Keratinocyte (primary cell): Measurements from ENCODE around the gene ULK4.

Experiments
- CTCF ChIP-seq, 3 experiments: IDR thresholded peaks in 1 of 3; conservative IDR thresholded peaks in 1 of 3; optimal IDR thresholded peaks in 1 of 3; 2 replicates in 2 of 3; 3 replicates in 1 of 3; pipeline versions ENCODE3 to v1.5.1; 2011; ENCODE audit warnings: low read length in 3 of 3, mild to moderate bottlenecking in 3 of 3, moderate library complexity in 2 of 3, control low read depth in 1 of 3, inconsistent platforms in 1 of 3; ENCODE audit not compliant: insufficient read depth in 2 of 3; ENCODE audit errors: extremely low read depth in 1 of 3
- EZH2 ChIP-seq: IDR thresholded peaks from one replicate; pipeline ENCODE4 v1.6.1; 2012; ENCODE audit warnings: inconsistent platforms, mild to moderate bottlenecking, low read length, moderate library complexity

GRCh38 chr3:41956574-41956973 is 5.3 kb downstream of the ULK4 start:
- TF ChIP-seq CTCF (optimal IDR thresholded peaks at IDR 0.05 in 1 of 3, IDR thresholded peaks at IDR 0.05 in 1 of 3, conservative IDR thresholded peaks at IDR 0.05 in 1 of 3; ENCODE audit: extremely low read depth in 1 of 3, insufficient read depth in 2 of 3, low read length in 3 of 3): no peak
- TF ChIP-seq EZH2: no peak
